Effector memory CD4-positive, alpha-beta T cell (primary cell): ENCODE data around the gene MGLL.

Experiments
- DNase-seq, 3 donors: peaks; one replicate each; pipeline ENCODE4 v3.0.0-alpha.2; 2020
- H3K27ac ChIP-seq: 2 replicates; pipeline ENCODE4 v1.7.0; 2013; ENCODE audit warnings: mild to moderate bottlenecking, low read length, moderate library complexity; ENCODE audit not compliant: insufficient read depth, poor library complexity, severe bottlenecking
- H3K27me3 ChIP-seq: replicated peaks from 2 replicates; pipeline ENCODE4 v1.7.0; 2013; ENCODE audit warnings: mild to moderate bottlenecking, low read length; ENCODE audit not compliant: insufficient read depth, control insufficient read depth, poor library complexity, severe bottlenecking
- H3K36me3 ChIP-seq: 2 replicates; pipeline ENCODE4 v1.7.0; 2013; ENCODE audit warnings: mild to moderate bottlenecking, low read length, moderate library complexity; ENCODE audit not compliant: control insufficient read depth, insufficient read depth
- H3K4me1 ChIP-seq: 2 replicates; pipeline ENCODE4 v1.7.0; 2013; ENCODE audit warnings: low read length, mild to moderate bottlenecking; ENCODE audit not compliant: control insufficient read depth, insufficient read depth, poor library complexity, severe bottlenecking
- H3K4me3 ChIP-seq: 2 replicates; pipeline ENCODE4 v1.7.0; 2013; ENCODE audit warnings: low read length, low read depth, mild to moderate bottlenecking; ENCODE audit not compliant: insufficient read depth, poor library complexity, severe bottlenecking
- H3K9me3 ChIP-seq: 2 replicates; pipeline ENCODE4 v1.7.0; 2013; ENCODE audit warnings: mild to moderate bottlenecking, low read length, moderate library complexity; ENCODE audit not compliant: control insufficient read depth

The MGLL gene

GRCh38 chr3:127718916-127719290 lies 103.4 kb downstream of the MGLL start:
- Histone ChIP-seq H3K4me1 (no peaks in the 10 kb centered on the region), H3K27me3 (no peaks in the 10 kb centered on the region), H3K9me3 (no peaks in the 10 kb centered on the region)

GRCh38 chr3:127718245-127718915 lies 103.9 kb downstream of the MGLL start:
- H3K4me3 ChIP-seq = no peak overlapping the region
- H3K27ac ChIP-seq = no peak overlapping the region
- no peaks in the 10 kb centered on the region for H3K36me3 ChIP-seq
- no peaks in the 10 kb centered on the region for H3K9me3 ChIP-seq
- no peaks in the 10 kb centered on the region for H3K27me3 ChIP-seq
- no peak for DNase-seq
- H3K4me1 ChIP-seq = no peaks in the 10 kb centered on the region

More at GRCh38 chr3:127718916-127719290, 103.4 kb downstream of the MGLL start:
- no peak overlapping the region for H3K27ac ChIP-seq
- H3K36me3 ChIP-seq = no peaks in the 10 kb centered on the region
- DNase-seq = no peak
- H3K4me3 ChIP-seq = no peak overlapping the region

- H3K4me3 ChIP-seq = no peak overlapping the region
- no peak for DNase-seq
- no peaks in the 10 kb centered on the region for H3K4me1 ChIP-seq
- no peaks in the 10 kb centered on the region for H3K36me3 ChIP-seq
- H3K9me3 ChIP-seq = no peaks in the 10 kb centered on the region
- no peaks in the 10 kb centered on the region for H3K27me3 ChIP-seq
- no peak overlapping the region for H3K27ac ChIP-seq
Measured at GRCh38 chr3:127717357-127718244, 104.7 kb downstream of the MGLL start.

- H3K9me3 ChIP-seq = no peaks in the 10 kb centered on the region
- H3K4me3 ChIP-seq = no peak overlapping the region
- H3K27me3 ChIP-seq = no peaks in the 10 kb centered on the region
- DNase-seq = no peak
- H3K36me3 ChIP-seq = no peaks in the 10 kb centered on the region
- H3K27ac ChIP-seq = no peak overlapping the region
- H3K4me1 ChIP-seq = no peaks in the 10 kb centered on the region
Measured at GRCh38 chr3:127716384-127716783, 105.9 kb downstream of the MGLL start.

GRCh38 chr3:127715532-127715931 lies 106.8 kb downstream of the MGLL start:
- no peak for DNase-seq
- H3K36me3 ChIP-seq = no peaks in the 10 kb centered on the region
- no peak overlapping the region for H3K27ac ChIP-seq
- no peaks in the 10 kb centered on the region for H3K9me3 ChIP-seq
- H3K4me3 ChIP-seq = no peak overlapping the region
- no peaks in the 10 kb centered on the region for H3K27me3 ChIP-seq
- H3K4me1 ChIP-seq = no peaks in the 10 kb centered on the region

- Histone ChIP-seq H3K4me3 (no peak overlapping the region), H3K27me3 (no peaks in the 10 kb centered on the region), H3K36me3 (no peaks in the 10 kb centered on the region), H3K27ac (no peak overlapping the region), H3K4me1 (no peaks in the 10 kb centered on the region), H3K9me3 (no peaks in the 10 kb centered on the region)
- DNase-seq = no peak
Measured at GRCh38 chr3:127714866-127715265, 107.4 kb downstream of the MGLL start.

GRCh38 chr3:127714125-127714571 lies 108.2 kb downstream of the MGLL start:
- no peaks in the 10 kb centered on the region for H3K27me3 ChIP-seq
- H3K36me3 ChIP-seq = no peaks in the 10 kb centered on the region
- H3K27ac ChIP-seq = no peak overlapping the region
- H3K9me3 ChIP-seq = no peaks in the 10 kb centered on the region
- H3K4me3 ChIP-seq = no peak overlapping the region
- DNase-seq = no peak
- H3K4me1 ChIP-seq = no peaks in the 10 kb centered on the region

GRCh38 chr3:127712881-127713771 lies 109.2 kb downstream of the MGLL start:
- Histone ChIP-seq H3K27ac (no peak overlapping the region), H3K27me3 (no peaks in the 10 kb centered on the region), H3K4me3 (no peak overlapping the region), H3K4me1 (no peaks in the 10 kb centered on the region), H3K36me3 (no peaks in the 10 kb centered on the region), H3K9me3 (no peaks in the 10 kb centered on the region)
- no peak for DNase-seq

- no peak overlapping the region for H3K4me3 ChIP-seq
Measured at GRCh38 chr3:127712461-127712860, 109.9 kb downstream of the MGLL start.

More at GRCh38 chr3:127712461-127712860, 109.9 kb downstream of the MGLL start:
- Histone ChIP-seq H3K4me1 (no peaks in the 10 kb centered on the region), H3K27ac (no peak overlapping the region), H3K36me3 (no peaks in the 10 kb centered on the region), H3K27me3 (no peaks in the 10 kb centered on the region), H3K9me3 (no peaks in the 10 kb centered on the region)
- DNase-seq = no peak
